Uterus (tissue), 4 donors: ENCODE data around the gene SEPTIN1. TPM values are rescaled to one million over a fixed set of nuclear protein-coding genes. Genes with fewer than 3 reads are reported as not detected.

Experiments
- DNase-seq, 2 donors: peaks; one replicate each; pipeline ENCODE4 v3.0.0-alpha.2; 2019 to 2020
- H3K27ac ChIP-seq, 2 donors: fragments of 200-600 bp; sonication (generic); 1 replicate in 1 of 2; 2 replicates in 1 of 2; pipeline ENCODE4 v1.5.1; 2016 to 2018
- H3K27me3 ChIP-seq, 2 donors: fragments of 200-600 bp; sonication (generic); one replicate each; pipeline ENCODE4 v1.5.1; 2018 to 2019; ENCODE audit warnings: control low read depth in 1 of 2
- H3K36me3 ChIP-seq, 2 donors: fragments of 200-600 bp; sonication (generic); one replicate each; pipeline ENCODE4 v1.5.1; 2019; ENCODE audit warnings: control low read depth in 1 of 2
- H3K4me1 ChIP-seq, 2 donors: fragments of 200-600 bp; sonication (generic); one replicate each; pipeline ENCODE4 v1.5.1; 2018 to 2019; ENCODE audit warnings: control low read depth in 1 of 2
- H3K4me3 ChIP-seq, 2 donors: fragments of 200-600 bp; sonication (generic); 1 replicate in 1 of 2; 2 replicates in 1 of 2; pipeline ENCODE4 v1.5.1; 2018 to 2019; ENCODE audit warnings: mild to moderate bottlenecking in 1 of 2
- H3K9me3 ChIP-seq, 2 donors: fragments of 200-600 bp; sonication (generic); one replicate each; pipeline ENCODE4 v1.5.1; 2019; ENCODE audit warnings: control low read depth in 1 of 2
- POLR2A ChIP-seq, 2 donors: fragments of 450-650 bp; IDR thresholded peaks; one replicate each; pipeline ENCODE4 v1.6.1; 2016; ENCODE audit warnings: antibody characterized with exemption in 2 of 2, mild to moderate bottlenecking in 1 of 2, moderate library complexity in 1 of 2
- intact Hi-C: fragments of 100-400 bp; cut with DNase I; formaldehyde crosslinking; loops from one replicate; pipeline ENCODE4 v1.15.1; 2023; ENCODE audit warnings: low total_unique reads
- total RNA-seq, 4 donors: library from RNA; depleted of rRNA in 3 of 4; stranded (reverse); fragments of >200 nt in 3 of 4; gene quantifications; one replicate each; pipeline versions ENCODE4 v1.1.0 to v1.2.4, GENCODE V29; 2014 to 2023
- TF ChIP-seq, protein P1 (sequence below), 4 experiments: fragments of 200-600 bp in 2 of 4; fragments of 450-650 bp in 2 of 4; sonication (generic) in 2 of 4; IDR thresholded peaks; one replicate each; pipeline ENCODE4 v1.5.1; 2016 to 2019; ENCODE audit warnings: antibody characterized with exemption in 4 of 4, mild to moderate bottlenecking in 2 of 4, moderate library complexity in 1 of 4
- donor health status: DM: yes; HTN: yes; CAD: no.

Gene SEPTIN1
- total RNA-seq, 4 donors from 2014 or later, result 1.0 to 5.3 TPM; not detected in 2

DNA sequence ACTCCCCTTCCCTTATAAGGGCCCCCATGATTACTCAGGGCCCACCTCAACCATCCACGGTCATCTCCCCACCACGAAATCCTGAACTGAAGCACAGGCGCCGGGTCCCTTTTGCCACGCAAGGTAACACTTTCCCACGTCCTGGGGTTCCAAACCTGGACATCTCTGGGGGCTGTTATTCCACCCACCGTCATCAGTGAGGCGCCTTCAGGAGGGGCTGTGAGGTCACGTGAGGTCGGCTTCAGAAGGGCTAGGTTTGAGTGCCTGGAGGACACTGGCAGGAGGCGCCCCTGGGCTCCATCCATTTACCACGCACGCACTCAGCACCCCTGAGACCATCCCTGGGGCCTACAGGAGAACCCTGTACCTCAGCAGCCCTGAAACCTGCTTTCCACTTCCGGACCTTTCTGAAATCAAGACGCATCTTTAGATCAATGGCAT lies 31.3 kb downstream of the SEPTIN1 start:
- H3K27ac ChIP-seq, result no peak overlapping the region
- no peak for DNase-seq
- H3K4me1 ChIP-seq, result peaks cover 15 to 23% of the 10 kb centered on the region in 2 donors
- H3K9me3 ChIP-seq, result no peaks in the 10 kb centered on the region
- no peaks in the 10 kb centered on the region for H3K27me3 ChIP-seq
- H3K4me3 ChIP-seq, result no peak overlapping the region
- H3K36me3 ChIP-seq, result no peaks in the 10 kb centered on the region
- TF ChIP-seq, protein P1, sequence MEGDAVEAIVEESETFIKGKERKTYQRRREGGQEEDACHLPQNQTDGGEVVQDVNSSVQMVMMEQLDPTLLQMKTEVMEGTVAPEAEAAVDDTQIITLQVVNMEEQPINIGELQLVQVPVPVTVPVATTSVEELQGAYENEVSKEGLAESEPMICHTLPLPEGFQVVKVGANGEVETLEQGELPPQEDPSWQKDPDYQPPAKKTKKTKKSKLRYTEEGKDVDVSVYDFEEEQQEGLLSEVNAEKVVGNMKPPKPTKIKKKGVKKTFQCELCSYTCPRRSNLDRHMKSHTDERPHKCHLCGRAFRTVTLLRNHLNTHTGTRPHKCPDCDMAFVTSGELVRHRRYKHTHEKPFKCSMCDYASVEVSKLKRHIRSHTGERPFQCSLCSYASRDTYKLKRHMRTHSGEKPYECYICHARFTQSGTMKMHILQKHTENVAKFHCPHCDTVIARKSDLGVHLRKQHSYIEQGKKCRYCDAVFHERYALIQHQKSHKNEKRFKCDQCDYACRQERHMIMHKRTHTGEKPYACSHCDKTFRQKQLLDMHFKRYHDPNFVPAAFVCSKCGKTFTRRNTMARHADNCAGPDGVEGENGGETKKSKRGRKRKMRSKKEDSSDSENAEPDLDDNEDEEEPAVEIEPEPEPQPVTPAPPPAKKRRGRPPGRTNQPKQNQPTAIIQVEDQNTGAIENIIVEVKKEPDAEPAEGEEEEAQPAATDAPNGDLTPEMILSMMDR (IDR thresholded peaks at IDR 0.05), result no peak
- TF ChIP-seq POLR2A (IDR thresholded peaks at IDR 0.05), result no peak
- intact Hi-C loops, result no loop called here

DNA sequence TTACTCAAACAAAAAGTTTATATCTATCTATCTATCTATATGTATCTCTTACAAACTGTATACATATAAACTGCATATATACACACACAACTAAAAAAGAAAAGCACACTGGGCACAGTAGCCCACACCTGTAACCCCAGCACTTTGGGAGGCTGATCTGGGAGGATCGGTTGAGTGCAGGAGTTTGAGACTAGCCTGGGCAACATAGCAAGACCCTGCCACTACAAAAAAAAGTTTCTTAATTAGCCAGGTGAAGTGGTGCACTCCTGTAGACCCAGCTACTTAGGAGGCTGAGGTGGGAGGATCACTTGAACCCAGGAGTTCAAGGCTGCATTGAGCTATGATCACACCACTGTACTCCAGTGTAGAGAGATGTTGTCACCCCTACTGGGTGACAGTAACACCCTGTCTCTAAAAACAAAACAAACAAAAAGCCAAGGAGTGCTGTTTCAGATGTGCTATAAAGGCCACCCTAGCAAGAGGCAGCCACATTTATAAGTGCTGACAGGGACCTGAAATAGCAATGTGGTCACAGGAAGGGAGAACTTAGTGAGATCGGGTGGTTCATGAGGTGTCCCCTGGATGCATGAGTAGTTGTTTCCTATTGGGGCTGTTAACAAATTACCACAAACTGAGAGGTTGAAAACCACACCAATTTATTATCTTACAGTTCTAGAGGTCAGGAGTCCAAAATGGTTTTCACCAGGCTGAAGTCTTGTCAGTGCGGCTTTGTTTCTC lies 32.1 kb downstream of the SEPTIN1 start:
- DNase-seq, result no peak
- Histone ChIP-seq H3K4me3 (no peak overlapping the region), H3K4me1 (peaks cover 13 to 18% of the 10 kb centered on the region in 2 donors), H3K9me3 (no peaks in the 10 kb centered on the region), H3K27ac (no peak overlapping the region), H3K27me3 (no peaks in the 10 kb centered on the region), H3K36me3 (no peaks in the 10 kb centered on the region)
- no peak for TF ChIP-seq POLR2A (IDR thresholded peaks at IDR 0.05)
- TF ChIP-seq, protein P1 (IDR thresholded peaks at IDR 0.05), result no peak
- intact Hi-C loops, result no loop called here

DNA sequence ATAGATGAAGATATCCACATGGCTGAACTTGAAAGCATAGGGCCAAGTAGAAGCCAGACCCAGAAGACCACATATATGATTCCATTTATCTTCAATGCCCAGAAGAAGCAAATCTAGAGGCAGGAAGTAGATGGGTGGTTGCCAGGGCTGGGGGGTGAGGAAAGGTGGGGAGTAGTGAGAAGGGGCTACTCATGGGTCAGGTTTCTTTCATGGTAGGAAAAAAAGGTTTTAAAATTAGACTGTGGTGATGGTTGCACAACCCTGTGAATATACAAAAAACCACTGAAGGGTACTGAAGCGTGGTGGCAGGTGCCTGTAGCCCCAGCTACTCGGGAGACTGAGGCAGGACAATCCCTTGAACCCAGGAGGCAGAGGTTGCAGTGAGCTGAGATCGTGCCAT lies 32.7 kb downstream of the SEPTIN1 start:
- TF ChIP-seq POLR2A (IDR thresholded peaks at IDR 0.05), result no peak
- TF ChIP-seq, protein P1 (IDR thresholded peaks at IDR 0.05), result no peak
- no peak for DNase-seq
- Histone ChIP-seq H3K27ac (no peak overlapping the region), H3K9me3 (no peaks in the 10 kb centered on the region), H3K36me3 (no peaks in the 10 kb centered on the region), H3K4me1 (peaks cover 13 to 18% of the 10 kb centered on the region in 2 donors), H3K4me3 (no peak overlapping the region), H3K27me3 (no peaks in the 10 kb centered on the region)
- intact Hi-C loops, result no loop called here

DNA sequence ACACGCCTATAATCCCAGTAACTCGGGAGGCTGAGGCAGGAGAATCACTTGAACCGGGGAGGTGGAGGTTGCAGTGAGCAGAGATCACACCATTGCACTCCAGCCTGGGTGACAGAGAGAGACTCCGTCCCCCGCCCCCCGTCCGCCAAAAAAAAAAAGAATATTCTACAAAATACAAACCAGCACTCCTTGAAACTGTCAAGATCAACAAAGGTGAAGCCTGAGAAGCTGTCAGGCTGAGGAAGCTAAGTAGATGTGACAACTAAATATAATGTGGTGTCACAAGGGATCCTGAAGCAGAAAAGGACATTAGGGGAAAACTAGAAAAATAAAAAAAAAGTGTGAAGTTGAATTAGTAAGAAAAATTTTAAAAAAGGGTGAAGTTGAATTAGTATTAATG lies 33.4 kb downstream of the SEPTIN1 start:
- no peak for DNase-seq
- no peaks in the 10 kb centered on the region for H3K27me3 ChIP-seq
- H3K27ac ChIP-seq, result no peak overlapping the region
- TF ChIP-seq, protein P1 (IDR thresholded peaks at IDR 0.05), result no peak
- TF ChIP-seq POLR2A (IDR thresholded peaks at IDR 0.05), result no peak
- H3K36me3 ChIP-seq, result no peaks in the 10 kb centered on the region
- no peaks in the 10 kb centered on the region for H3K9me3 ChIP-seq
- intact Hi-C loops, result no loop called here
- H3K4me3 ChIP-seq, result no peak overlapping the region
- H3K4me1 ChIP-seq, result peaks cover 8 to 13% of the 10 kb centered on the region in 2 donors

DNA sequence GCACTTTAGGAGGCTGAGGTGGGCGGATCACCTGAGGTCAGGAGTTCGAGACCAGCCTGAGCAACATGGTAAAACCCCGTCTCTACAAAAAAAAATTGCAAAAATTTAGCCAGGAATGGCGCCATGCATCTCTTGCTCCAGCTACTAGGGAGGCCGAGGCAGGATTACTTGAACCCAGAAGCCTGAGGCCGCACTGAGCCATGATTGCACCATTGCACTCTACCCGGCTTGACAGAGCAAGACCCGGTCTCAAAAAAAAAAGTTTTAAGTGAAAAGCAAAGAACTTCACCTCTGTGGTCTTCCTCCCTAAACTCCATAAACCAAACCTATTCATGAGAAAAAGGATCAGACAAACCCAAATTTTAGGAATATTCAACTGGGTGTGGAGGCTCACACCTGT lies 34.2 kb downstream of the SEPTIN1 start:
- H3K4me3 ChIP-seq, result no peak overlapping the region
- TF ChIP-seq POLR2A (IDR thresholded peaks at IDR 0.05), result no peak
- H3K4me1 ChIP-seq, result peaks cover 8 to 12% of the 10 kb centered on the region in 2 donors
- intact Hi-C loops, result no loop called here
- no peaks in the 10 kb centered on the region for H3K9me3 ChIP-seq
- no peaks in the 10 kb centered on the region for H3K36me3 ChIP-seq
- no peaks in the 10 kb centered on the region for H3K27me3 ChIP-seq
- DNase-seq, result no peak
- no peak overlapping the region for H3K27ac ChIP-seq
